ENCODE results near the gene MRGPRF.

DNA sequence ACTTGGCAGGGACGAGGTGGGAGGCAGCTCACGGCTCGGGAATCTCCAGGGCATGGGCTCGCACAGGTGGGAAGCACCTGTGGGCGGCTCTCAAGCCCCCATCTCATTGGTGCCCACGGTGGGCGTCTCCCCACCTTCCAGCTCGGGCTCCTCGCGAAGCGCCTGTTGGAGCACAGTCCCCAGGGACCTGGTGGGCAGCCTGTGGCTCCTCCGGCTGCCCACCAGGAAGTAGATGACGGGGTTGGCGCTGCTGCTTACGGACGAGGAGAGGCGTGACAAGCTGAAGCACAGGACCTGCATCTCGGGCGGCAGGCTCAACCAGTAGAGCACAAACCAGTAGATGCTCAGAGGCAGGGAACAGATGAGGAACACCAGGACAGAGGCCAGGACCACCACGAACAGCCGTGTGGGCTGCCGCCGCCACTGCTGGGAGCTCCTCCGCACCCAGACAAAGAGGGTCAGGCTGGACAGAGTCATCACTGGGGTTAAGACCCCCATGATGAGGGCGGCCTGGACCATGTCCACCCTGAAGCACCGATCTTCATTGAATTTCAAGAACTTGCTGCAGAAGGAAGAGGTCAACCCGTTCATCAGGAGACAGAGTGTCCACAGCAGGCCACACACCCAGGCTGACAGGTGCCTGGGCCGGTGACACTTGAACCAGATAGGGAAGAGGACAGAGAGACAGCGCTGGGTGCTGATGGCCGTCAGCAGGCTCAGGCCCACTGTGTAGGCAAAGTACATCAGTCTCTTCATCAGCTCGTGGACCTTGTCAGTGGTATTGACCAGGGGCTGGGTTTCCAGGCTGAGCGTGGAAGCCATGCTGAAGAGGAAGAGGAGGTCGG, 32.9 kb downstream of the MRGPRF start:
- TF ChIP-seq, protein P1, sequence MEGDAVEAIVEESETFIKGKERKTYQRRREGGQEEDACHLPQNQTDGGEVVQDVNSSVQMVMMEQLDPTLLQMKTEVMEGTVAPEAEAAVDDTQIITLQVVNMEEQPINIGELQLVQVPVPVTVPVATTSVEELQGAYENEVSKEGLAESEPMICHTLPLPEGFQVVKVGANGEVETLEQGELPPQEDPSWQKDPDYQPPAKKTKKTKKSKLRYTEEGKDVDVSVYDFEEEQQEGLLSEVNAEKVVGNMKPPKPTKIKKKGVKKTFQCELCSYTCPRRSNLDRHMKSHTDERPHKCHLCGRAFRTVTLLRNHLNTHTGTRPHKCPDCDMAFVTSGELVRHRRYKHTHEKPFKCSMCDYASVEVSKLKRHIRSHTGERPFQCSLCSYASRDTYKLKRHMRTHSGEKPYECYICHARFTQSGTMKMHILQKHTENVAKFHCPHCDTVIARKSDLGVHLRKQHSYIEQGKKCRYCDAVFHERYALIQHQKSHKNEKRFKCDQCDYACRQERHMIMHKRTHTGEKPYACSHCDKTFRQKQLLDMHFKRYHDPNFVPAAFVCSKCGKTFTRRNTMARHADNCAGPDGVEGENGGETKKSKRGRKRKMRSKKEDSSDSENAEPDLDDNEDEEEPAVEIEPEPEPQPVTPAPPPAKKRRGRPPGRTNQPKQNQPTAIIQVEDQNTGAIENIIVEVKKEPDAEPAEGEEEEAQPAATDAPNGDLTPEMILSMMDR (IDR thresholded peaks at IDR 0.05) = no peak
- TF ChIP-seq POLR2A (IDR thresholded peaks at IDR 0.05) = no peak

Measured in Peyer's patch (tissue), 4 donors.